ENCODE measurements around the gene EPB41L3.

EPB41L3 gene

GRCh38 chr18:5430131-5430530, 113.7 kb downstream of the EPB41L3 start:
- H3K27ac ChIP-seq, result no peak overlapping the region
- no peak for DNase-seq (ENCODE audit: low spot score)
- TF ChIP-seq CTCF (conservative IDR thresholded peaks at IDR 0.05; ENCODE audit: low read depth), result no peak
- CTCF ChIA-PET, result no interaction called here
- POLR2A ChIA-PET (ENCODE audit: low non-redundant PET), result no interaction called here

GRCh38 chr18:5429681-5430080, 114.1 kb downstream of the EPB41L3 start:
- TF ChIP-seq CTCF (conservative IDR thresholded peaks at IDR 0.05; ENCODE audit: low read depth), result no peak
- POLR2A ChIA-PET (ENCODE audit: low non-redundant PET), result no interaction called here
- H3K27ac ChIP-seq, result no peak overlapping the region
- DNase-seq (ENCODE audit: low spot score), result no peak
- CTCF ChIA-PET, result no interaction called here

DNA sequence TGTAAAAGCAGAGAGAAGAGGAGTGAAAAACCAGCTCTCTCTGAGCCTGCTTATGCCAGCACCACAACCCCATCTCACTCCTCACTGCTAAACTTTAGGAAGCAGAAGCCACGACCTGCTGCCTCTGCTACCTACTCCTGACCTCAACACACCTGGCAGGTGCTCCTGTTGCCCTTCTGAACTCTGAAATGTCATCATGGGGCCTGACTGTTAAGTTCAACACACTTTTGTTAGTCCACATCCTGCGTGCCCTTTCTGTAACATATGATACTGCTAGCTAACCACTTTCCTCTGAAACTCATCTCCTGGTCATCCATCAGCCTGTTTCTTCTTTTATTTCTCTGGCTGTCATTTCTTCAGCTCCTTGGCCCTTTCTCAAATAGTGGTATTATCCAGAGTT, 118.1 kb downstream of the EPB41L3 start:
- TF ChIP-seq CTCF (conservative IDR thresholded peaks at IDR 0.05; ENCODE audit: low read depth), result no peak
- CTCF ChIA-PET, result interaction anchor here (0.7 kb wide), 2 partner anchors 62 to 910 kb away, joined by 3 read pairs; no protein-coding TSS in a partner anchor
- H3K27ac ChIP-seq, result no peak overlapping the region
- POLR2A ChIA-PET (ENCODE audit: low non-redundant PET), result no interaction called here
- DNase-seq (ENCODE audit: low spot score), result no peak

GRCh38 chr18:5424903-5425664, 118.7 kb downstream of the EPB41L3 start:
- H3K27ac ChIP-seq, result no peak overlapping the region
- CTCF ChIA-PET, result interaction anchor here (0.7 kb wide), 2 partner anchors 63 to 911 kb away, joined by 3 read pairs; no protein-coding TSS in a partner anchor
- POLR2A ChIA-PET (ENCODE audit: low non-redundant PET), result no interaction called here
- TF ChIP-seq CTCF (conservative IDR thresholded peaks at IDR 0.05; ENCODE audit: low read depth), result 0 out of 2 replicates have a peak, but pooled peaks have one; percentile 23
- DNase-seq (ENCODE audit: low spot score), result no peak

- CTCF ChIA-PET, result no interaction called here
- TF ChIP-seq CTCF (conservative IDR thresholded peaks at IDR 0.05; ENCODE audit: low read depth), result no peak
- POLR2A ChIA-PET (ENCODE audit: low non-redundant PET), result no interaction called here
- no peak overlapping the region for H3K27ac ChIP-seq
- no peak for DNase-seq (ENCODE audit: low spot score)
These were observed 121.2 kb downstream of the EPB41L3 start for GRCh38 chr18:5422626-5423025.

DNA sequence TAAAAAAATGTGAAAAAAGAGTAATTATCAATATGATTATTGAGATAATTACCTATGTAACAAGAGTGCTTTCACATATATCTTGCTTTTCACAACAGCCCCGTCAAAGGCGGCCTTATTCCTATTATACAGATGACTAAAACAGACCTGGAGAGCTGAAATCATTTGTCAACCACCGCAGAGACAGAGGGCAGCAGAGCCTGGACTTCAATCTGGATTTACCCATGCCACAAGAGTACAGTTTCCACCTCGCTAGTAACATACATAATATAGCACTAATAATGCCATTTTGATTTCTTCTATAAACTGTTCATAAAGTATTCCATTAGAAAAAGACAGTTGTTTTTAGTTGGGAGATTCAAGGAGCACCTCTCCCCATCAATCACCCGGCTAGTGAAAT, 121.8 kb downstream of the EPB41L3 start:
- no peak for TF ChIP-seq CTCF (conservative IDR thresholded peaks at IDR 0.05; ENCODE audit: low read depth)
- DNase-seq (ENCODE audit: low spot score), result no peak
- no peak overlapping the region for H3K27ac ChIP-seq
- ChIA-PET CTCF (interaction anchor here (0.6 kb wide), 1 partner anchor 670 kb away, joined by 4 read pairs; no protein-coding TSS in a partner anchor), POLR2A (ENCODE audit: low non-redundant PET) (no interaction called here)

Measured in RWPE1 (cell line).